Left hindlimb (tissue), 1 donor: Measurements from ENCODE around the gene CES1.
"Not testable (repeated sequence)": the region's sequence is repeated elsewhere in the genome, so short reads cannot be mapped to it uniquely, and the experiment has no call there.

Source experiments
- DNase-seq: peaks from one replicate; pipeline ENCODE4 v3.0.0-alpha.2; 2018

Gene CES1

DNA sequence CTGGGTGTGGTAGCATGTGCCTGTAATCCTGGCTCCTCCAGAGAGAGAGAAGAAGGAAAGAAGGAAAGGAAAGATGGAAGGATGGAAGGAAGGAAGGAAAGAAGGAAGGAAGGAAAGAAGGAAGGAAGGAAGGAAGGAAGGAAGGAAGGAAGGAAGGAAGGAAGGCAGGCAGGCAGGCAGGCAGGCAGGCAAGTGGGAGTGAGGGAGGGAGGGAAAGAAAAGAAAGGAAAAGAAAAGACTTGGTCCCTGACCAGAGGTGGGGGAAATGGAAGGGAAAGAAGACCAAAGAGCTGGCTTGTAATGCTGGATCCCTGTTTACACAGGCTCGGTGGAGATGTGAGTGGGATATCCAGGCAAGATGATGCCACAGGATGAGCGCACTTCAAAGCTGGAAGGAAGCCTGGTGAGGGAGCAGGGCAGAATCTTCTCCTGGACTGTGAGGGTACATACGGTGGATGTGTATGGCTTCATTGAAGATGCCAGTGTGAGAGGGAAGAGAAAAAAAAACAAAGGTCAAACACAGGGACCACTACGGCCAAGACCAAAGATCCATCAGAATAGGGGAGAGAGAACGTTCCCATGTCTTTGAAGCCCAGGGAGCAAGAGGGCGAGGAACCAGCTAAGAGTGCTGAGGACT, 2.1 kb downstream of the CES1 start:
- no peak for DNase-seq

DNA sequence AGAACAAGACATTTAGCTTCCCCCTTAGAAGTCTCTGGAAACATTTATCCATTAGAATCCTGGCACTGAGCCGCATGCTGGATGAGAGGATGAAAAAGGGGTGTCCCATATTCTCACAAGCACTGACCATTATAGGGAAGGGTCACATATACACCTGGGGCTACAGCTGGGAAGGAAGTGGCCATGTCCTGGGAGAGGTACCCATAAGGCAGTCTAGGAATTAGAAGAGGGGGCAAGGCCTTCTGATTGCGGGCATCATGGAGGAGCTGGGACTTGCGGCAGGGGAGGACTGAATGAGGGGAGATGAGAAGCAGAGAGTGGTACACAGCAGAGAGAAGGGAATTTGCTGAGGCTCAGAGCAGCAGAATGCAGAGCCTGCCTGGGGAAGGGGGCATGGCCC, 3.7 kb downstream of the CES1 start:
- not testable (repeated sequence) for DNase-seq

DNA sequence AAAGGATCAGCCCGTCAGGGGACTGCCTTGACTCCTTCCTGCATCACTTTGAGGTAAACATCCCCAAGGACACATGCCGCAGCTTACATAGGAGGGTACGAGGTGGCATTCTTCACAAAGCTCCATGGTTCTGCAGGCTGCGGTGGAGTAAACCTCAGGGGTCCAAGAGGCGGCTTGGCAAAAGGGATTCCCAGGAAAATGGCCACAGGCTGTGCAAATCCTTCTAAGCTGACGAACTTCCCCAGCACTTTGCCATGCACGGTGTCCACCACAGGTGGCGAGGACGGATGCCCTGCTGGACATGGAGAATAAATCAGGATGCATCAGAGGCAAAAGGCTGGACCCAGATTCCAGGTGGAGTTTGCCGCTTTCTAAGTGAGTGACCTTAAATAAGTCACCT, 4.2 kb downstream of the CES1 start:
- DNase-seq = no peak

DNA sequence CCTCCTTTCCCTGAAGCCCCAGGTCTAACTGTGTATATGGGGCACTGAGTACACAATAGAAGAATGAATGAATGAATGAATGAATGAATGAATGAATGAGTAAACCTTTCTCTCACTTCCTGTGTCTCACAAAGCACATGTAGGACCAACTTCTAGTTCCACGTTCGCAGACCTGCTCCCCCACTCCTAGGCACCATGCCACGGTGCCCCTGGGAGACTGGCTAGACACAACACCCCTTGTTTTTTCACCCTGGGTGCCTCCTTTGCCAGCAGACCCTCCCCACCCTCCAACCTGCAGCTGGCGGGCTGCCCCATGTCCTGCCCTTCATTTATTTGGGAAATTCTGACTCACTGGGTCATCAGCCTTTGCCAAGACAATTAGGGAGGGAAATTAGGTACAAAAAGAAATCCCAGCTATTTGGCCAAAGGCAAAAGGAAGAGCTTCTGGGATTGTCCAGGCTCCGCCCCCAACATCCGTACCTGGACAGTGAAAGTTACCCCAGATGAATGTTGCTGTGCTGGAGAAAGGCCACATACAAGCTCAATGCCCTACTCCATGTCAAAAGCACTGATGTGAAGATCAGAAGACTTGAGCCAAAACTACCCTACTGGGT, 7.7 kb downstream of the CES1 start:
- no peak for DNase-seq

DNA sequence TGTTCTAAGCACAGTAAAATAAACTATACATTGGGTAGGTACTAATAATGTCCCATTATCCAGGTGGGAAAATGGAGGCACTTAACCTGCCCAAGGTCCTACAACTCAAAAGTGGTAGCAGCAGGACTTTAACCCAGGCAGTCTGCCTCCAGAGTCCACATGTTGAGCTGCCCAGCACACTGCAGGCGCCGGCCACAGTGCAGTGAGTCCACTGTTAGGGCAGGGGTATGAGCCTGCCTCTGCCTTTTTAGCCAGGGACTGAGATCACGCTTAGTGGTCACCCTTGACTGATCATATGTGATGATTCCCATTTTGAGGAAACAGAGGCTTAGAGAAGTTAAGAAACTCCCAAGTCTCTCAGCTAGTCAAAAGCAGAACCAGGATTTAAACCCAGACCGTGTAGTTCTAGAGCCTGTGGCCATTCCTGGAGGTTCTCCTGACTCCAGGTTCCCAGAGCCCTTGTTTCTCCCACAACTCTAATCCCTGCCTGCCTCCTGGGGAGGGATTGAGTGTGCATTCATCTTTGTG, 8.4 kb downstream of the CES1 start:
- DNase-seq = no peak

DNA sequence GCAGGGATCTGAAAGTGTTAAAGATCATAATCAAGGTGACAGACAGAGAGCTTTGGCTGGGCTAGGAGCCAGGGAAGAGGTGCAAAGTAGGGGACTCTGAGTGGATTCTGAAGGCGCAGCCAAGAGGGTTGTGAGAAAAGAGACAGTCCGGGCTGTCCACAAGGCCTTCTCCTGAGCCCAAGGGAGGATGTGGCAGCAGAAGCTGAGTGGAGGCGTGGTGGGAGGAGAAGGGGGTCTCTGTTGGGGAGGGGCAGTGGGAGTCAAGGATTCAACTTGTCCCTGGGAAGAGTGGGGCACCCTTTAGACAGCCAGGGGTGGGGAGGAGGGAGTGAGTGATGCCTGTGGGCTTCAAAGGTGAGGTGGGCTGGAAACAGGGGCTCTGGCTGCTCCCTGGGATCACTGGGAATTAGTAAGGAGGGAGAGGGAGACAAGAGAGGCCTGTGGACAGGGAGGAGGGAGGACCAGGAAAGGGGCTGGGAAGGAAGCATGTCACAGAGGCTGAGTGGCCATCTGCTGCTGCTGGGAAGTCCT, 10.6 kb downstream of the CES1 start:
- DNase-seq = no peak

DNA sequence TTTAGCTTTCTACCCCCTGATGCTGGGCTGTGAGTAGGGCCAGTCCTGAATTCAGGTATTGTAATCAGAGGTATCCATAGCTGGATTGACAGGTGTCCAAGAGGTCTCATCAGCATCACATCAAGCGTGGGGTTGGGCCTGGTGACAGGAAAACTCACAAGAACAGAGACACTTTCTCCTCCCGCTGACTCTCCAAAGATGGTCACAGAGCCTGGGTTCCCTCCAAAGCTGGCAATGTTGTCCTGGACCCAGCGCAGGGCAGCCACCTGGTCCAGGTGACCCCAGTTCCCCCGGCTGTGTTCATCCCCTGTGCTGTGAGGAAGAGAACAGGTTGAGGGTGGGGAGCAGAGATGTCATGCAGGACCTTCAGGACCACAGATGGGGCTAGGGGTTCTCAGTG, 11.7 kb downstream of the CES1 start:
- no peak for DNase-seq

DNA sequence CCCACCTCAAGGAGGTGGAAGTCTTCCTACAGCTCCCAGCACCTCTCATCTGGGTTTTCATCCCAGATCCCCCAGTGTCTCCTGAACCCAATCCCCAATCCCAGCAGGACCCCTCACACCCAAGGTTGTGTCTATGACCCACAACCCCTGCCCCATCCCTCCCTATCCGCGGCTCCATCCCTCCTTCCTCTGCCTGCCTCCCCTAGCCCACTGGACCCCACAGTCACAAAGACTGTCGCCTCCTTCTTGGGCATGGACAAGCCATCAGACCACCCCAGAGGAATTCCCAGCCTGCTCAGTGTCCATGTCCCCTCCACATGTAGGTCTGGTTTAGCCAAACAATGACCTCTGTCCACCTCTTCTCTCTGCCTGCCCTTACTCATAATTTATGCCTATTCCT, 12.3 kb downstream of the CES1 start:
- DNase-seq = no peak

DNA sequence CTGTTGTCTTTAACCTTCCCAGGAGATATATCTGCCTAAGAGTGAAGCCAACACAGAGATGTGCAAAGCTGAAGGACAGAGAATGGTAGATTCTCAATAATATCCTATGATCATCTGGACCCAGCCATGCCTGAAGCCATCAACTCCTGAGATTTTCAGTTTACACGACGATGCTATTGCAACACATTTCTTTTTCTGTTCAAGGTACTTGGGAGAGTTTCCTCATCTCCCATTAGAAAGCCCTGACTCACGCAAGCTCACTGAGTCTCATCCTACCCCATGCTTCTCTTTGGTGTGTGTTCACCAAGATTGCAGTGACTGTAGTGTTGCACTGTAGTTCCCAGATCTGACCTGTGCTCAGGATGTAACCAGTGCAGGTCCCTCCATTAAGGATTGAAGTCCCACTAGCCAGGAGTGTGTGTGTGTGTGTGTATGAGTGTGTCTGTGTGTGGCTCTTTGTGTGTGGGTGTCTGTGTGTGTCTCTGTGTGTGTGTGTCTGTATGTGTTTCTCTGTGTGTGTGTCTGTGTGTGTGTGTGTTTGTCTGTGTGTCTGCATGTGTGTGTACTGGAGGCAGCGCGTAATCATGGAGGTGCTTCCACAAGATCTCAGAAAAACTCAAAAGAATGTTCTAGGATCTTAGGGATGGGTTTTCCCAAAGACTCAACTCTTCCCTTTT, 15.5 kb downstream of the CES1 start:
- no peak for DNase-seq

DNA sequence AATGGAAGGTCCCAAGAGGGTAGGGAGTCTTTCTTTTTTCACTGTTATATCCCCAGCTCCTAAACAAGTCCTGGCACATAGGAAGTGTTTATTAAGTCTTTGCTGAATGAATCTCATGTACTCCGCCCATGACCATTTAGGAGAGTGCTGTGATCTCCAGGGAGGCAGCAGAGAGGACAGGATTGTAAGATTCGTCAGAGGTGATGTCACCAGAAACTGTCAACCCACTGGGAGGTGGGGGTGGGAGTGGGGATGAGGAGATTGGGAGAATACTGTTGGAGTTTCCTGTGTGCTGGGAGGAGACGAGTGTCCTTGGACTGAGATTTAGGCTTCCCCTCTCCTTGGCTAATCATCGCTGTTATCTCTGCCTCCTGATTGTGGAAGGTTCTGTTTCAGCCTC, 16.7 kb downstream of the CES1 start:
- not testable (repeated sequence) for DNase-seq

DNA sequence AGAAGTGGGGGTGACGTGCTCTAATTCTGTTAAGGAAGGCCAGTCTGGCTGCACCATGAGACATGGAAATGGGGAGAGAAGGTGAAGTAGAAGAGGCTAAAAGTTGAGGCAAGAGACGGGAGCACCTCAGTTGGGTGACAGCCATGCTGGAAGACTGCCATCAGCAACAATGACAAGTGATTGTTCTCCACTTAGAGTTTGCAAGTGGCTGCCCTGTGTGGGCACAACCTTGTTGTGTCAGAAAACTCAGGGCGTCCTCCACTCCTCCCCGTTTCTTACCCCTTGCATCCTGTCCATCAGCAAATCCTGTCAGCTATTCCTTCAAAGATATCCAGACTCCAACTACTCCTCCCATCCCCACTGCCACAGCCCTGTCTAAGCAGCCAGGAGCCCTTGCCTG, 17.6 kb downstream of the CES1 start:
- DNase-seq = no peak

DNA sequence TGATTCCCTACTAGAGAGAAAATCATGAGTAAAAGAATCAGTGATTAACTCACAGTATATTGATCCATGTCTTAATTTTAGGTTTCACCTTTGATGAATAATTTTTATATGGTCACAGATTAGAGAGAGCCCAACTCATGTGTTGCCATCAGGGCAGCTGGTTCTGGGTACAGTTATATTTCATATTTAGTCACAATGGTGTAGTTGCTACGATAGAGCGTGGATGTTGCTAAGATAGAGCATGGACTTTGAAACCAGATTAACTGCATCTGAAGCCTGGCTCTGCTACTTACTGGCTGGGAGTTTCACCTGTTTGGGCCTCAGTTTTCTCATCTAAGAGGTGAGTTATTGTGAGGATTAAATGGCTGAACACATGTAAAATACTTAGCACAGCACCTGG, 18.7 kb downstream of the CES1 start:
- DNase-seq = not testable (repeated sequence)

DNA sequence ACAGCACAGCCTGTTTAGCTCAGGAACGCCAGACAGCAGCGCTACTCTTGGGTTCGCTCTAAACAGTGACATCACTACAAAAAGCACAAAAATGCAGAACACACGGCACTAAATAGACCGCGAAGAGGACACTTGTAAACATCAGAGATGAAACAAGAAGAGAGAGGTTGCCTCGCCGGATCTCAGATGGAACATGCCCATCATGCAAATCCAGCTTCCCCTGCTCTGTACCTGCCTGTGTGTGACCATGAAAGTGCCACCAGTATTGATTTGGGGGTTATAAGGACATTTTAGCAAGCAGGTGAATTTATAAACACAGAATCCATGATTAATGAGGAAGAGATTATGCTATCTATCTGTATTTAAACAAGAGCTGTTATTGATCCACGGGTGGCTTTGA, 19.2 kb downstream of the CES1 start:
- not testable (repeated sequence) for DNase-seq

DNA sequence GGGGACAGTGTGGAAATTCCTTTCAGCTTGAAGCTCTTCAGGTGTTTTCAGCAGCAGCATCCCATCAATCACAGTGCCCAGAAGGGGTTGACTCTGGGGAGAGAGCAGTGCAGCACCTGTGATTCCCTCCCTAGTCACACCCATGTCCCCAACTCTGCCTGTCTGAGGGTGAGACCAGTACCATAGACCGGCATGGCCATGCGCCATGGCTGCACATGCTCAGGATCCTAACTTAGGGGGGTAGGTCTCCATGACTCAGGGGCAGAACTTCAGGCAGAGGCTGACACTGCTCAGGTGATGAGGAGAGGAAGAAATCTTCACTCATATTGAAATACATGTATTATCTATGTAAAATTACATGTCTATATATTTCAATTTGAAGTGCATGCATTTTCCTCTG, 19.9 kb downstream of the CES1 start:
- DNase-seq = no peak

DNA sequence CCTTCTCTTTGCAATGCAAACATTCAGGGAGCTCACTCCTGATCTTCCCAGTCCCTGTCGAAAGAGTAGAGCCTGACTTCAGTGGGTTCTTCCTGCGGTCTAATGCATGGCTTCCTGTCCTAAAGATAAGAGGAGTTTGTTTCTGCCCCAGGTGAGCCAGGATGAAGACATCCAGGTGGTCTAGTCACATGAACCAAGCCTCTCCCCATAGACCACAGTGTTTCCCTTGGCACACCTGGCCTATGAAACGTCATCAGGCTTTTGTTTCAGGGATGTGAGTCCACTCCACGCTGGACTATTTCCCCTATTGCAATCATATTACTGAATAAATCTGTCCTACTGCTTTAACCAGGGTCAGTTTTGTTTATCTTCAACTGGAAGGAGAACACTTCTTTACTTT, 21.1 kb downstream of the CES1 start:
- no peak for DNase-seq

DNA sequence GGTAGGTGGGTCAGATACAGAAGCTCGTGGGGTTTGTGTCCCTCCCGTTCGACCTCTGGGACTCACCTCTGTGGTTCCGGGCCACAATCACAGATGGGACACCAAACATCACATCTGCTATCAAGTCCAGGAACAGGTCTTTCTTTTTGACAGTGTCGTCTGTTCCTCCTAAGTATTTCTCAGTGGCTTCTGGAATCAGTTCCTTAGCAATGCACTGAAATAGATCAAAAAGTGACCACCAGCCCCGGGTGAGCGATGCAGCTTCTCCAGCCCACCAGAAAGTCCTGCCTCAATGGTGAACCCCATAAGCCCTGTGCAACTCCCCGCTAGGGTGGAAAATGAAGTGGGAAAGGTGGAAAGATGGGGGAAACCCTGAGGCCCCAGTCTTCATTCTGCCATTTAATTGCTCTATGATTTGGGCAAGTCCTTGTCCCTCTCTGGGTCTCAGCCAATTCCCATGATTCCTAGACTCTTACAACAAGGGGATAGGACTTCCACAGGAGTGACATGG, 22.4 kb downstream of the CES1 start:
- DNase-seq = no peak

DNA sequence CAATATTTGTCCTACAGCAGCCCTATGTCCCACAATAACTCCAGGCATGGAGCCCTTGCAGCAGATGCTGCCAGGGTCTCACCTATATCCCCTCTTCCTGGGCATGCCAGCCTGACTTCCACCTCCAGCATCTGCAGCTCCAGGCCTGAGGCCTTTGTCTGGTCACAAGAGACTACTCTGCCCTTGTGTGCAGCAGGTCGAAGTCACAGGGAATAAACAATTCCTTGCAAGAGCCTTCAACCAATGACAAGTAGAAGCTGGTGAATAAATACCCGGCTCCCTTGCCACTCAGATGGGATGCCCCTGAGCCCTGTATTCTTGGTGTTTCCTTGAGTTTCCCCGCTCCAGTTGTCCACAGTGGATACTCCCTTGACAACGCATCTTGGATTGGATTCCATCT, 23.0 kb downstream of the CES1 start:
- no peak for DNase-seq

DNA sequence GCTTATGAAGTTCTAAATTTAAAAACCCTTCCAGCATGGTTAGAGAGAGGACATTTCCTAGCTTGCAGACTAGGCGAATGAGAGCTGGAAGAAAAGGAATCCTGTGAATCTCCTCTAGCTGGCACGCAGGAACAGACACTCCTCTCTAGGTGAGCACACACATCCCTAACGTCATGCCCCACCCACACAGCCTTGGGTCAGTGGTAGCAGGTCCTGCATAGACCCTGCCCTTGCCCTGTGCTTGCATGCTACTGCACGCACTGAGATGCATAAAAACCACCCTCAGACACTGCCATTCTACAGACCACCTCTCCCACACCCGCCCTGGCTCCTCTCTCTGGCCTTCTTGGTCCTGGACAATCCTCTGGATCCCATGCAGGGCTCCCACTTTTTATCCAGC, 23.5 kb downstream of the CES1 start:
- no peak for DNase-seq

DNA sequence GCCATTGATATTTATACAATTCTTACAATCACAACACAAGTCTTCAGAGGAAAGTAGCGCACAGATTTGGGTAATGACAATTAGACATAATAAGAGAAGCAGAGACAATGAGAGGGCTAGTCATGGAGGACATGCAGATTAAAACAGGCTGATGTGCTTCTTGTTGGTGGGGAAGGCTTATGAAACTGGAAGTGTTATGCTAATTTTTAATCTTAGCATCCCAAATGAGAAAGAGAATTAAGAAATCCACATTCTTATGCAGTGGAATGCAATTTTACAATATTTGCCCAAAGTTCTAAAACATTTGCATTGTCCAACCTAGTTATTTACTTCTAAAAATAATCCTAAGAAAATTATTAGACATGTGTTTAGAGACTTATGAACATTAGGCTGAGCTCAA, 24.6 kb downstream of the CES1 start:
- not testable (repeated sequence) for DNase-seq

DNA sequence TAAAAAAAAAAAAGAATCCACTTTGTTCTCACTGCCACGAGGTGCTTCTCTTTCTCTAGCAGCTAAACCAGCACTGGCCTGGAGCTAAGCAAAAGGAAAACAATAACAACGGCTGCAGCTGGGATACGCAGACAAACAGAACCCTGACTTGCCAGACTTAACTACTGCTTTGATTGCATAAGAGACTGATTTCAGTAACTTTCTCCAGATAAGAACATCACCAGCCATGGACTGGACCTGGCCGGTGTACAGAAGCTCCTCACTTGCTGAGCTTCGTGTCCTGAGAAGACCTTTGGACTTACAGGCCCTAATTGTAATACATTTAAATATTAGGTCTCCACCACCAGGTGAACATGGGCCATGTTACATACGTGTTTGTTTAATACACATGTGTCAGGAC, 27.8 kb downstream of the CES1 start:
- DNase-seq = not testable (repeated sequence)

DNA sequence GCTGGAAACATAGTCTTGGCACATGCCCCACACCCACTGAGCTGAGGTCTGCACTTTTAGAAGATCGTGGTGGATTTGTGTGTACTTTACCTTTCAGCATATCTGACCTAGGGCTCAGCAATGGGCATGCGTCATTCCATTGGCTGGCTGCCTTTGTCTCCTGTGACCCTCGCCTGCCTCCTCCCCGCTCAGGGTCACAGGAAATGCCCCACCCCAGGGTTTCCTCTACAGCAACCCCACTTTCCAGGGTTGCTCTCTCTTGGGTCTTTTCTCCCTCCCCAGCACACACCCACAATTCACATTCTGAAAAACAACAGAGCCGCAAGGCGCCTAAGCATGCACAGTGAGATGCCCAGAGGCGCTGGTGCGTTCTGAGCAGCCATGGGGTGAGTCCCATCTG, 29.2 kb downstream of the CES1 start:
- DNase-seq = not testable (repeated sequence)

DNA sequence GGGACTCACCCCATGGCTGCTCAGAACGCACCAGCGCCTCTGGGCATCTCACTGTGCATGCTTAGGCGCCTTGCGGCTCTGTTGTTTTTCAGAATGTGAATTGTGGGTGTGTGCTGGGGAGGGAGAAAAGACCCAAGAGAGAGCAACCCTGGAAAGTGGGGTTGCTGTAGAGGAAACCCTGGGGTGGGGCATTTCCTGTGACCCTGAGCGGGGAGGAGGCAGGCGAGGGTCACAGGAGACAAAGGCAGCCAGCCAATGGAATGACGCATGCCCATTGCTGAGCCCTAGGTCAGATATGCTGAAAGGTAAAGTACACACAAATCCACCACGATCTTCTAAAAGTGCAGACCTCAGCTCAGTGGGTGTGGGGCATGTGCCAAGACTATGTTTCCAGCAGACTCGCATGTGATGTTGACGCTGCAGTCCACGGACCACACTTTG, 39.9 kb downstream of the CES1 start:
- not testable (repeated sequence) for DNase-seq

DNA sequence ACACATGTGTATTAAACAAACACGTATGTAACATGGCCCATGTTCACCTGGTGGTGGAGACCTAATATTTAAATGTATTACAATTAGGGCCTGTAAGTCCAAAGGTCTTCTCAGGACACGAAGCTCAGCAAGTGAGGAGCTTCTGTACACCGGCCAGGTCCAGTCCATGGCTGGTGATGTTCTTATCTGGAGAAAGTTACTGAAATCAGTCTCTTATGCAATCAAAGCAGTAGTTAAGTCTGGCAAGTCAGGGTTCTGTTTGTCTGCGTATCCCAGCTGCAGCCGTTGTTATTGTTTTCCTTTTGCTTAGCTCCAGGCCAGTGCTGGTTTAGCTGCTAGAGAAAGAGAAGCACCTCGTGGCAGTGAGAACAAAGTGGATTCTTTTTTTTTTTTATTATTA, 41.4 kb downstream of the CES1 start:
- DNase-seq = not testable (repeated sequence)

DNA sequence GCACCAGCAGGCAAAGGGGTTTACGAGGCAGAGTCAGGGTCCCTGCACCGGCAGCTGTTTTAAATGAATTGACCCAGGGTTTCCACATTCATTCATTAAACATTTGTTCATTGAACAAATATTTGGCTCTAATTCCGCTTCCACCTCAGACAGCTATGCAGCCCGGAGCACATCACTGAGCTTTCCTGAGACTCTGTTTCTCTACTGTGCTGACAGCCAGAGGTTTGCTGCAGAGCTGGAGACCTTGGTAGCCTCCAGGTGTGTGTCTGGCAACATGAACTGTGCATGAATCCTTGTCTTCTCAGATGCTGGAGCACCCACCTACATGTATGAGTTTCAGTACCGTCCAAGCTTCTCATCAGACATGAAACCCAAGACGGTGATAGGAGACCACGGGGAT, 42.7 kb downstream of the CES1 start:
- not testable (repeated sequence) for DNase-seq
